Measurements from ENCODE around the gene RBBP9. TPM values are rescaled to one million over a fixed set of nuclear protein-coding genes. Genes with fewer than 3 reads are reported as not detected.

RBBP9 gene
- total RNA-seq, 1 donor from 2014 or later, result 22.0 TPM

DNA sequence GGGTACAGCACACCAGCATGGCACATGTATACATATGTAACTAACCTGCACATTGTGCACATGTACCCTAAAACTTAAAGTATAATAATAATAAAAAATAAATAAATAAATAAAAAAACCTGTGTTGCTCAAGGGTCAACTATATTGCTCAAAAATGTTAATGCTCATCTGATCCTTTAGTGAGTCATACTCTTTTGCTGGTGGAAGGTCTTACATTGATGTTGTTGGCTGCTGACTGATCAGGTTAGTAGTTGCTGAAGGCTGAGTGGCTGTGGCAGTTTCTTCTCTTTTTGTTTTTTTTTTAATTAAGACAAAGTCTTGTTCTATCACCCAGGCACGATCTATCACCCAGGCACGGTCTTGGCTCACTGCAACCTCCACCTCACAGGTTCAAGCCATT is 40.6 kb upstream of the RBBP9 start:
- H3K36me3 Mint-ChIP-seq, result peaks cover 48% of the 10 kb centered on the region
- DNase-seq (ENCODE audit: low spot score in 2 of 2, unreplicated experiment in 2 of 2), result no peak
- H3K4me1 Mint-ChIP-seq, result no peaks in the 10 kb centered on the region
- no peaks in the 10 kb centered on the region for H3K27me3 Mint-ChIP-seq (ENCODE audit: low read depth)
- H3K4me3 Mint-ChIP-seq, result no peak overlapping the region
- no peak overlapping the region for H3K27ac Mint-ChIP-seq
- no peak for TF ChIP-seq CTCF (IDR thresholded peaks at IDR 0.05; ENCODE audit: unreplicated experiment)
- H3K9me3 Mint-ChIP-seq, result peaks cover 11% of the 10 kb centered on the region

DNA sequence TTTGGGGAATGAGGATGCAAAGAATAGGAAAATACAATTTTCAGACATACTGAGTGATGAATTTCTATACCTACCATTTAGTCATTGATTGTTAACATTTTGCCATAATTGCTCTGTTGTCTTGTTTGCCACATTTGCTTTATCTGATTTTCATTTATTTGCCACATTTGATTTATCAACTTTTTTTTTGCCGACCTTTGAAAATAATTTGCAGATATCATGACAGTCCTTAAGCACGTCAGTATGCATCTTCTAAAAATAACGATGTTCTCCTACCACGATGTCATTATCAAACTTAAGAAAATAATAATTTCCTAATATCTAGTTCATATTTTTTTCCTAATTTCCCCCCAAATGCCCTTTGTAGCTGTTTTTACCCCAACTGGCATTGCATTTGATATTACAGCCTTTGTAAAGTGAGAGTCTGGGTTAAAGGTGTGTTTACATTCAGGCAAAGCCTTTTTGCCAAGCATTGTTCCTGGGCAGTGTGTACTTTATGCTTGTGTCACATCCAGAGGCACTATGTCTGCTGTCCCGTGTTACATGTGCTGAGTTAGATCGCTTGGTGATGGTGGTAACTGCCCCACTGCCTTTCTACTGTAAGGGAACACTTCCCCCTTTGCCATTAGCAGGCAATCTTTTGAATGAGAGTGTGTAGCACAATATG is 37.1 kb upstream of the RBBP9 start:
- Mint-ChIP-seq H3K27me3 (ENCODE audit: low read depth) (no peaks in the 10 kb centered on the region), H3K9me3 (peaks cover 4% of the 10 kb centered on the region), H3K4me3 (no peak overlapping the region), H3K27ac (no peak overlapping the region), H3K4me1 (no peaks in the 10 kb centered on the region), H3K36me3 (peaks cover 47% of the 10 kb centered on the region)
- no peak for DNase-seq (ENCODE audit: low spot score in 2 of 2, unreplicated experiment in 2 of 2)
- TF ChIP-seq CTCF (IDR thresholded peaks at IDR 0.05; ENCODE audit: unreplicated experiment), result no peak

DNA sequence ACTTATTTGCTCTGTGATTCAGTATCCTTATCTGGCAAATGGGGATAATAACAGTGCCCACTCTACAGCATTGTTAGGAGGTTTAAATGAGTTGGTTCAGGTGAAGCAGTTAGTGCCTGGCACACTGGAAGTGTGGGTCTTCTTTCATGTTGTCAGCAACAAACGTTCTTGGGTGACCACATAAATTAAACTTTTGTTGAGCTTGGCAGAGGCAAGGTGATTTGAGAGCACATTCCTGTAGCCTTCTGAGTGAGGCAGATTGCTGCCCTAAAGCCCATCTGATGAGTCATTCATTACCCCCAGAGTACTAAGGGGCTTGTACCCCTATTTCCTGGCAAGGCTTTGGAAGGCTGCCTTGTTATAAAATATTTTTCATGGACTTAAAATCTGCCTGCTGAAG is 36.5 kb upstream of the RBBP9 start:
- TF ChIP-seq CTCF (IDR thresholded peaks at IDR 0.05; ENCODE audit: unreplicated experiment), result no peak
- Mint-ChIP-seq H3K27ac (no peak overlapping the region), H3K4me1 (no peaks in the 10 kb centered on the region), H3K27me3 (ENCODE audit: low read depth) (no peaks in the 10 kb centered on the region), H3K36me3 (peaks cover 49% of the 10 kb centered on the region), H3K9me3 (peaks cover 4% of the 10 kb centered on the region), H3K4me3 (no peak overlapping the region)
- no peak for DNase-seq (ENCODE audit: low spot score in 2 of 2, unreplicated experiment in 2 of 2)

- no peaks in the 10 kb centered on the region for H3K27me3 Mint-ChIP-seq (ENCODE audit: low read depth)
- no peak overlapping the region for H3K4me3 Mint-ChIP-seq
- H3K36me3 Mint-ChIP-seq, result peaks cover 44% of the 10 kb centered on the region
- TF ChIP-seq CTCF (IDR thresholded peaks at IDR 0.05; ENCODE audit: unreplicated experiment), result no peak
- no peak overlapping the region for H3K27ac Mint-ChIP-seq
- H3K9me3 Mint-ChIP-seq, result peaks cover 4% of the 10 kb centered on the region
- no peaks in the 10 kb centered on the region for H3K4me1 Mint-ChIP-seq
- no peak for DNase-seq (ENCODE audit: low spot score in 2 of 2, unreplicated experiment in 2 of 2)
These were observed 35.6 kb upstream of the RBBP9 start for GRCh38 chr20:18532626-18533025.

GRCh38 chr20:18529041-18529440 is 32.0 kb upstream of the RBBP9 start:
- DNase-seq (ENCODE audit: low spot score in 2 of 2, unreplicated experiment in 2 of 2), result no peak
- no peaks in the 10 kb centered on the region for H3K27me3 Mint-ChIP-seq (ENCODE audit: low read depth)
- no peaks in the 10 kb centered on the region for H3K4me1 Mint-ChIP-seq
- TF ChIP-seq CTCF (IDR thresholded peaks at IDR 0.05; ENCODE audit: unreplicated experiment), result no peak
- no peaks in the 10 kb centered on the region for H3K9me3 Mint-ChIP-seq
- H3K4me3 Mint-ChIP-seq, result no peak overlapping the region
- no peak overlapping the region for H3K27ac Mint-ChIP-seq
- peaks cover 47% of the 10 kb centered on the region for H3K36me3 Mint-ChIP-seq

DNA sequence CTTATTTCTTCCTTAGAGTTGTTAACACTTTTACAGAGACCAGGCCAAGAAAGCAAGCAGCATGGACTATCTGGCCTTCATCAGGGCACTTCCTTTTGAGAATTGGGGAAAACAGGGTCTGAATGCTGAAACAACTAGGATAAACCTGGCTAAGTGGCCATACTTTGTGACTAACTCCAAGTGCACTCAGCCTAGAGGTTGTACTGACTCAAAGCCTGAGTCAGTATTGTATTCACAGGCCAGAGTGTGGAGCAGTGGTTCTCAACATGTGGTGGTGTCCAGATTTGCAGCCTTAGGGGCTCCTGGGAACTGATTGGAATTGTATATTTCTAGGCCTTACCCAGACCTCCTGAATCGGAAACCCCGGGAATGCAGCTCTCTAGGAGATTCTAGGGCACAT is 30.8 kb upstream of the RBBP9 start:
- H3K4me1 Mint-ChIP-seq, result no peaks in the 10 kb centered on the region
- DNase-seq (ENCODE audit: low spot score in 2 of 2, unreplicated experiment in 2 of 2), result no peak
- peaks cover 46% of the 10 kb centered on the region for H3K36me3 Mint-ChIP-seq
- no peak overlapping the region for H3K27ac Mint-ChIP-seq
- H3K4me3 Mint-ChIP-seq, result no peak overlapping the region
- H3K27me3 Mint-ChIP-seq (ENCODE audit: low read depth), result no peaks in the 10 kb centered on the region
- no peak for TF ChIP-seq CTCF (IDR thresholded peaks at IDR 0.05; ENCODE audit: unreplicated experiment)
- H3K9me3 Mint-ChIP-seq, result no peaks in the 10 kb centered on the region
